ENCODE measurements around the gene MORF4L2.

MORF4L2 gene

DNA sequence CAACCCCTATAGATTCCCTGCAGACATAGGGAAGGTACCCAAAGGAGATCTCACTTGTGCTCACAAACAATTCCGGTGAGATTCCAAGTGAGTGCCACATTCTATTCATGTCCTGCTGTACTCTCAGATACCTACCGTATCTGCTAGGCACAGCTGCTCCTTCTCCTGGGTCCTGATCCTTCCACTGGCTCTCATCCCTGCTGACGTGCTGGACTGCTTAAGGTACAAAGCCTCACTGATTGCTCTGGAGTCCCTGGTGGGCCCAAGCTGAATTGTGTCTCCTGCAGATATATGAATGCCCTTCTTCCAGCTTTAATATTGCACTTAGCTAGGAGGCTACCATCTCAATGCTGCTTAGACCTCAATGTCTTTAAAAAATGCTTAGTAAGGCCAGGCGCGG lies 55.4 kb downstream of the MORF4L2 start:
- DNase-seq, result no peak

- no peak for DNase-seq
These were observed 56.4 kb downstream of the MORF4L2 start for GRCh38 chrX:103630171-103630511.

DNA sequence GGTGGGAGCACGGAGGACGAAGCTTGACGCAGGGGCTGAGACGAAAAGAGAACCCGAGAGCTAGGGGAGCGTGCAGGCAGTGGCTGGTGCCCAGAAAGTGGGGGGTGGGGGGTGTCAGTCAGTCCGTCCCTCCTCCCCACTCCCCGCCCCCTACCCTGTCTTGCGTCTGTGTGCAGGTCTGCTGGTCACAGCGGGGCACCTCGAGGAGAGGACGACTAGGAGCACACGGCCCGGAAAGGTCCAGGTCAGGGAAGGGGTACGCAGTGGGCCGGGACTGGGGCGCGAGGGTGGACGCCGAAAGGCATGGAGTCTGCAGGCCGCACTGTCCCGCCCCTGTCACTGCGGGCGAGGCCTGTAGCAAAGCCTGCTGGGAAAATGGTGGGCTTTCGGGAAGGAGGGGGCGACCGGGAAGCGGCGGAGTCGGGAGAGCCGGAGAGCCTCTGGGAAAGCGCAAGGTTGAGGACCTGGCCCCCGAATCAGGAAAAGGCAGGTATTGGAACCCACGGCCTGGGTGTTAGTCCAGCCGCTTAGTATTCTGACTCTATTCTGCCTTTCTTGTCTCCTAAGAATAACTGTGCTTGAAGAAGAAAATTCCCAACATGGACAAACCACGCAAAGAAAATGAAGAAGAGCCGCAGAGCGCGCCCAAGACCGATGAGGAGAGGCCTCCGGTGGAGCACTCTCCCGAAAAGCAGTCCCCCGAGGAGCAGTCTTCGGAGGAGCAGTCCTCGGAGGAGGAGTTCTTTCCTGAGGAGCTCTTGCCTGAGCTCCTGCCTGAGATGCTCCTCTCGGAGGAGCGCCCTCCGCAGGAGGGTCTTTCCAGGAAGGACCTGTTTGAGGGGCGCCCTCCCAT lies 57.0 kb downstream of the MORF4L2 start:
- peak; percentile 87 for DNase-seq

- peak; percentile 84 for DNase-seq
These were observed 57.8 kb downstream of the MORF4L2 start, which contains the start of gene TCEAL1 for GRCh38 chrX:103628386-103629317. Gene TCEAL1 (plus strand): TSS chrX:103628975. CDS start chrX:103629917, 942 bp downstream.

DNA sequence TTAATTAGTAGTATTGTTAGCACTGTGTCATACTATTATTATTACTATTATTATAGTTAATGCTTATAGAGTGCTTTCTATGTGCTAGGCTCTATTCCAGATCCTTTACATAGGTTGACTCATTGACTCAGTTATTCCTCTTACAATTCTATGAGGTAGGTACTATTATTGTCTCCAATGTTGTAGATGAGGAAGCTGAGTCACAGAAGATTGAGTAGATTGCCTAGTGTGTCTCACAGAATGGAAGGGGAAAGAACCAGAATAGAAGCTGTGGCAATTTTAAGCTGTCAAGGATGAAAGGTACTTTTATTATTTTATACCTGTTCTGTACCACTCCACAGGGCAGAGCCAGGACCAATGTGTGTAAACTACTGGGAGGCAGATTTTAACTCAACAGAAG lies 59.6 kb downstream of the MORF4L2 start:
- DNase-seq, result no peak

Data from eye (tissue), 1 donor.